Measurements from ENCODE around the gene ENO4.
A peak's percentile ranks its signal among the peaks of the same experiment; 100 is the strongest.

The ENO4 gene

GRCh38 chr10:116831790-116832189 lies 17.5 kb upstream of the ENO4 start:
- no peak for DNase-seq (ENCODE audit: low spot score)

- DNase-seq (ENCODE audit: low spot score), result peak; percentile 73
Measured at GRCh38 chr10:116833986-116834985, 15.0 kb upstream of the ENO4 start.

- DNase-seq (ENCODE audit: low spot score), result no peak
Measured at GRCh38 chr10:116835658-116836057, 13.6 kb upstream of the ENO4 start.

- DNase-seq (ENCODE audit: low spot score), result no peak
Measured at GRCh38 chr10:116836083-116836482, 13.2 kb upstream of the ENO4 start.

- no peak for DNase-seq (ENCODE audit: low spot score)
Measured at GRCh38 chr10:116836902-116837523, 12.3 kb upstream of the ENO4 start.

GRCh38 chr10:116838143-116838725 lies 11.1 kb upstream of the ENO4 start:
- no peak for DNase-seq (ENCODE audit: low spot score)

- no peak for DNase-seq (ENCODE audit: low spot score)
Measured at GRCh38 chr10:116840389-116841075, 8.8 kb upstream of the ENO4 start.

GRCh38 chr10:116845823-116846222 lies 3.5 kb upstream of the ENO4 start:
- DNase-seq (ENCODE audit: low spot score), result no peak

GRCh38 chr10:116848032-116848943 lies 1.0 kb upstream of the ENO4 start:
- no peak for DNase-seq (ENCODE audit: low spot score)

- no peak for DNase-seq (ENCODE audit: low spot score)
Measured at GRCh38 chr10:116848944-116849247, 403 bp upstream of the ENO4 start.

GRCh38 chr10:116850058-116850611 lies 836 bp downstream of the ENO4 start:
- no peak for DNase-seq (ENCODE audit: low spot score)

GRCh38 chr10:116852246-116852645 lies 2.9 kb downstream of the ENO4 start:
- DNase-seq (ENCODE audit: low spot score), result no peak

- DNase-seq (ENCODE audit: low spot score), result no peak
Measured at GRCh38 chr10:116853287-116853686, 4.0 kb downstream of the ENO4 start.

GRCh38 chr10:116853701-116854100 lies 4.4 kb downstream of the ENO4 start:
- DNase-seq (ENCODE audit: low spot score), result no peak

- no peak for DNase-seq (ENCODE audit: low spot score)
Measured at GRCh38 chr10:116857156-116857555, 7.9 kb downstream of the ENO4 start.

- DNase-seq (ENCODE audit: low spot score), result no peak
Measured at GRCh38 chr10:116861796-116862195, 12.5 kb downstream of the ENO4 start.

- no peak for DNase-seq (ENCODE audit: low spot score)
Measured at GRCh38 chr10:116864436-116864835, 15.1 kb downstream of the ENO4 start.

- no peak for DNase-seq (ENCODE audit: low spot score)
Measured at GRCh38 chr10:116866066-116866465, 16.8 kb downstream of the ENO4 start.

GRCh38 chr10:116866987-116867595 lies 17.8 kb downstream of the ENO4 start:
- no peak for DNase-seq (ENCODE audit: low spot score)

- DNase-seq (ENCODE audit: low spot score), result no peak
Measured at GRCh38 chr10:116868198-116868676, 18.9 kb downstream of the ENO4 start.
